Suprapubic skin (tissue), 4 donors: ENCODE measurements around the gene ARMC12. TPM values are rescaled to one million over a fixed set of nuclear protein-coding genes. Genes with fewer than 3 reads are reported as not detected.

ENCODE experiments used
- DNase-seq, 2 donors: peaks; one replicate each; pipeline ENCODE4 v3.0.0-alpha.2; 2019; ENCODE audit warnings: low spot score in 2 of 2
- H3K27ac ChIP-seq: fragments of 200-600 bp; sonication (generic); one replicate; pipeline ENCODE4 v1.5.1; 2019
- H3K27me3 ChIP-seq: fragments of 200-600 bp; sonication (generic); one replicate; pipeline ENCODE4 v1.5.1; 2019
- H3K36me3 ChIP-seq: fragments of 200-600 bp; sonication (generic); one replicate; pipeline ENCODE4 v1.5.1; 2019
- H3K4me1 ChIP-seq: fragments of 200-600 bp; sonication (generic); one replicate; pipeline ENCODE4 v1.5.1; 2019
- H3K4me3 ChIP-seq: fragments of 200-600 bp; sonication (generic); one replicate; pipeline ENCODE4 v1.5.1; 2019; ENCODE audit warnings: mild to moderate bottlenecking
- H3K9me3 ChIP-seq: fragments of 200-600 bp; sonication (generic); one replicate; pipeline ENCODE4 v1.5.1; 2019
- CTCF ChIP-seq, 2 donors: fragments of 200-600 bp in 1 of 2; fragments of 450-650 bp in 1 of 2; sonication (generic) in 1 of 2; IDR thresholded peaks; one replicate each; pipeline ENCODE4 v1.5.1; 2016 to 2019; ENCODE audit warnings: antibody characterized with exemption in 2 of 2, mild to moderate bottlenecking in 1 of 2, moderate library complexity in 1 of 2
- EP300 ChIP-seq: sonication (generic); formaldehyde crosslinking; IDR thresholded peaks from one replicate; pipeline ENCODE4 v1.6.1; 2017; ENCODE audit warnings: antibody characterized with exemption
- POLR2A ChIP-seq, 2 donors: fragments of 450-650 bp; IDR thresholded peaks; one replicate each; pipeline ENCODE4 v1.6.1; 2017; ENCODE audit warnings: antibody characterized with exemption in 2 of 2, mild to moderate bottlenecking in 2 of 2, moderate library complexity in 2 of 2
- POLR2AphosphoS5 ChIP-seq, 3 donors: sonication (generic); formaldehyde crosslinking; IDR thresholded peaks; one replicate each; pipeline ENCODE4 v1.6.1; 2017; ENCODE audit warnings: antibody characterized with exemption in 3 of 3
- WGBS: methylation state at CpG from one replicate; pipeline ENCODE4 v1.1.5; 2018; 5-methylcytosine and 5-hydroxymethylcytosine counted together
- total RNA-seq, 4 donors: library from RNA; depleted of rRNA; stranded (reverse); fragments of >200 nt; gene quantifications; one replicate each; pipeline ENCODE4 v1.1.0, GENCODE V29; 2016

Gene ARMC12
- total RNA-seq, 4 donors from 2014 or later: 0.53 to 1.2 (median 0.55) TPM; not detected in 1

GRCh38 chr6:35796236-35796635 is 59.4 kb downstream of the ARMC12 start:
- peaks cover 3% of the 10 kb centered on the region for H3K27me3 ChIP-seq
- H3K4me3 ChIP-seq: no peak overlapping the region
- DNase-seq: no peak
- WGBS: 71% methylated on average over 4 of the region's 4 CpGs
- H3K36me3 ChIP-seq: no peaks in the 10 kb centered on the region
- H3K4me1 ChIP-seq: no peaks in the 10 kb centered on the region
- no peak for TF ChIP-seq EP300
- no peak for TF ChIP-seq CTCF (IDR thresholded peaks at IDR 0.05)
- TF ChIP-seq POLR2AphosphoS5 (IDR thresholded peaks at IDR 0.05): no peak
- TF ChIP-seq POLR2A (IDR thresholded peaks at IDR 0.05): no peak
- H3K27ac ChIP-seq: no peak overlapping the region
- no peaks in the 10 kb centered on the region for H3K9me3 ChIP-seq

DNA sequence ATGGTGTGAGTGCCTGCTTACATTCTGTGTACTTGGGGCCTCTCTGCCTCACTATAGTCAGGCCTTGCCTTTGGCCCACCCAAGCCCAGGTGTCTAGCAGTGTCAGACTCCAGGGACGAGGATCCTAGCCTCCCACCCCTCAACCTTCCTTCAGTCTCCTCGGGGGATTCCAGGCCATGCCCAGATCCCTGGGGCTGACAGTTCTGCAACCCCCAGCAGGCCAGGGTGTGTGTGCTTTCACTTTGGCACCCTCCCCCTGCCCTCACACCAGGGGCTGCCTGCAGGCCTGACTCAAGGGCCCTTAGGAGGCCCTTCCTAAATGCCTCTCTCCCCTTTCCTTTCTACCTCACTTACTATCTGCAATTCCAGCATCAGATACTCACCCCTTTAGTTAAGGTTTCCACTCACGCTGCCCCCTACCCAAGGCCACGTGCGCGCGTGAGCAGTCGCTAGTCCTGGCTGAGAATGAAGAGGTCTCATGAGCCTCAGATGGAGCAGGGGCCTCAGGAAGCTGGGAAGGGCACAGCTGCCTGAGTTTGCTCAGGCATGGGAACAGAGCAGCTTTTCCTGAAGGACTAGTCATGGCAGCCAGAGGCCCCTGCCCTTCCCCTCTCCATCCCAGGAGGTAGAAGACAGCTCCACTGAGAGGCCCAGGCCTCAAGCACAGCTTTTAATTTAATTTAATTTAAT is 61.1 kb downstream of the ARMC12 start:
- WGBS: 86% methylated on average over 8 of the region's 8 CpGs
- Histone ChIP-seq H3K4me1 (no peaks in the 10 kb centered on the region), H3K9me3 (no peaks in the 10 kb centered on the region), H3K36me3 (no peaks in the 10 kb centered on the region), H3K27ac (no peak overlapping the region), H3K27me3 (peaks cover 3% of the 10 kb centered on the region), H3K4me3 (no peak overlapping the region)
- TF ChIP-seq POLR2AphosphoS5 (IDR thresholded peaks at IDR 0.05) (no peak), CTCF (IDR thresholded peaks at IDR 0.05) (no peak), POLR2A (IDR thresholded peaks at IDR 0.05) (no peak), EP300 (no peak)
- no peak for DNase-seq

Other genes with a start within 250 kb of the ARMC12 start
- 10 to 100 TPM; 39.0 to 55.4 (median 51.5) TPM for gene TEAD3, start 240.0 kb upstream of the ARMC12 start, total RNA-seq
- under 1 TPM in 2 of 4 donors, not detected in 2; 0.72 to 0.83 TPM for gene TULP1, start 224.1 kb upstream of the ARMC12 start, total RNA-seq
- 100 to 1,000 TPM; 198 to 321 (median 244) TPM for gene FKBP5, start 48.1 kb upstream of the ARMC12 start, total RNA-seq
- not detected for gene CLPSL2, start 39.6 kb downstream of the ARMC12 start, total RNA-seq
- gene CLPSL1, start 44.0 kb downstream of the ARMC12 start, total RNA-seq: not detected
- gene CLPS, start 60.3 kb downstream of the ARMC12 start, total RNA-seq: not detected
- not detected for gene LHFPL5, start 68.3 kb downstream of the ARMC12 start, total RNA-seq
- gene SRPK1, start 184.1 kb downstream of the ARMC12 start, total RNA-seq: 100 to 1,000 TPM in 1 of 4 donors, 10 to 100 TPM in 3; 73.9 to 127 (median 91.2) TPM